Mucosa of descending colon (tissue), 3 donors: Measurements from ENCODE around the gene DTX1. TPM values are rescaled to one million over a fixed set of nuclear protein-coding genes. Genes with fewer than 3 reads are reported as not detected.

Experiments
- ATAC-seq: fragments of 200-7000 bp; cut with Tn5 transposase; one replicate; pipeline ENCODE4 v1.9.1; 2020; ENCODE audit warnings: mild to moderate bottlenecking, moderate library complexity
- DNase-seq, 3 donors: peaks; one replicate each; pipeline ENCODE4 v3.0.0-alpha.2; 2020
- H3K36me3 ChIP-seq: fragments of 200-600 bp; one replicate; pipeline ENCODE4 v1.8.0; 2021; ENCODE audit warnings: low read depth, mild to moderate bottlenecking
- H3K4me1 ChIP-seq: fragments of 200-600 bp; one replicate; pipeline ENCODE4 v1.8.0; 2021; ENCODE audit warnings: low read depth, mild to moderate bottlenecking
- H3K4me3 ChIP-seq: fragments of 200-600 bp; one replicate; pipeline ENCODE4 v1.8.0; 2021; ENCODE audit warnings: mild to moderate bottlenecking
- H3K9me3 ChIP-seq: fragments of 200-600 bp; one replicate; pipeline ENCODE4 v1.8.0; 2021; ENCODE audit warnings: mild to moderate bottlenecking
- CTCF ChIP-seq: fragments of 200-600 bp; IDR thresholded peaks from one replicate; pipeline ENCODE4 v1.8.0; 2022; ENCODE audit warnings: antibody characterized with exemption, mild to moderate bottlenecking
- intact Hi-C, 2 donors: fragments of 100-400 bp; cut with DNase I in 1 of 2; cut with micrococcal nuclease in 1 of 2; formaldehyde crosslinking; loops; one replicate each; pipeline versions ENCODE4 v1.11.0 to v1.11.1; 2022; cut with DNase I, micrococcal nuclease
- total RNA-seq, 3 donors: library from RNA; stranded (reverse); fragmentation: NEBNext Ultra II Directional in 2 of 3; extraction: Animal tissue kit (Norgen Biotek cat#: 25700) in 2 of 3; gene quantifications; one replicate each; pipeline versions ENCODE4 v1.2.1 to v1.2.4, GENCODE V29; 2021 to 2023
- donor health status: DM: no; HTN: no; CAD: no; lungs with moderate emphysema.
- donor health status: DM: no; HTN: no; CAD: no.
- donor health status: DM: no; HTN: yes; CAD: no.

Gene DTX1
- total RNA-seq, 3 donors from 2014 or later, result 0.67 to 5.9 (median 1.6) TPM

DNA sequence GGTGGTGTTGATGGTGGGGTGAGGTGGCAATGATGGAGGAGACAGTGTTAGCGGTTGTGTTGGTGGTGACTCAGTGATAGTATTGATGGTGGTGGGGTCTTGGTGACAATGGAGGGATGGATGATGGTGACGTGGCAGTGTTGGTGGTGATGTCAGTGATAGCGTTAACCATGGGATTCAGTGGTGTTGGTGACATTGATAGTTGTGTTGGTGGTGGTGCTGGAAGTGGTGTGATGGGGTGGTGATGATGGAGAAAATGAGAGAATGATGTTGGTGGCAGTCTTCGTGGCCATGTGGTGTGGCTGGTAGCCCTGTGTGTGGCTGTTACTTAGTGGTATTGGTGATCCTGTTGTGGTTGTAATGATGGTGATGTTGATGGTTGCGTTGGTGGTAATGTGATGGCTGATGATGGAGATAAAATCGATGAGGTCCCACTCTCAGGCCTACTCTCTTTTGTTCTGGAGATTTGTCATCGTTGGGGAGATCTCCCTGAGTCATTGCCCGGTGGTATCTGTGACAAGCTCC, 2.6 kb downstream of the DTX1 start:
- Histone ChIP-seq H3K4me3 (no peak overlapping the region), H3K4me1 (peaks cover 4% of the 10 kb centered on the region), H3K9me3 (no peaks in the 10 kb centered on the region), H3K36me3 (no peaks in the 10 kb centered on the region)
- ATAC-seq (no peak), DNase-seq (no peak)
- no peak for TF ChIP-seq CTCF
- intact Hi-C loops, result loop anchor here in 1 of 2 donors (10.0 kb wide), 1 partner anchor 96 kb away; no protein-coding TSS in a partner anchor

DNA sequence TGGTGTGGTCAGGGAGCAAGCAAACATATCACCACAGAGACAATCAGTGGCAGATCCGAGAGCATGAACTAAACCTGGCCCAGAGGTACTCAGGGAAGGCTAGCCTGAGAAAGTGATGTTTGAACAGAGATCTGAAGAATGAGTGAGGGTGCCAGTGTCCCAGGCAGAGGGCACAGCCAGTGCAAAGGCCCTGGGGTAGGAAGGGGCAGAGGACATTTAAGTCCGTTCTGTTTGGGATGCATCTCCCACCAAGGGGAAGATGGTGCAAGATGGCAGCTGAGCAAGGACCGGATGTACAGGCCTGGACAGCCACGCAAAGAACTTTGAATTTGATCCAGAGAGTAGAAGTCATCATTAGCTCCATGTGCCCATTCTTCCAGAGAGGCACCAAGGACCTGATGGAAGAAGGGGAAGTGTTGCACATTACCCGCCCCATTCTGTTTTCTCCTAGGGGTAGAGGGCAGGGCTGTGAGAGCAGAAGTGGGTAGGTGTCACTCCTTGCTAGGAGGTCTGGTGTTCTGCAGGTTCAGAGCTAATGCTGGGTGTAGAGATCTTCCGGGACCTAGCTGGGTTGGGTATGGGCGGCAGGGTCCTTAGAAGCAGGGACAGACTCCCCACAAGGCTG, 3.9 kb downstream of the DTX1 start:
- intact Hi-C loops, result no loop called here
- Histone ChIP-seq H3K4me3 (no peak overlapping the region), H3K9me3 (no peaks in the 10 kb centered on the region), H3K36me3 (no peaks in the 10 kb centered on the region), H3K4me1 (peaks cover 4% of the 10 kb centered on the region)
- no peak for TF ChIP-seq CTCF
- ATAC-seq (no peak), DNase-seq (no peak)

GRCh38 chr12:113061061-113061694, 4.6 kb downstream of the DTX1 start:
- DNase-seq (no peak), ATAC-seq (no peak)
- no peaks in the 10 kb centered on the region for H3K36me3 ChIP-seq
- no peaks in the 10 kb centered on the region for H3K9me3 ChIP-seq
- intact Hi-C loops, result no loop called here
- TF ChIP-seq CTCF, result no peak
- peaks cover 4% of the 10 kb centered on the region for H3K4me1 ChIP-seq
- H3K4me3 ChIP-seq, result no peak overlapping the region

- H3K9me3 ChIP-seq, result no peaks in the 10 kb centered on the region
- intact Hi-C loops, result no loop called here
- DNase-seq (no peak), ATAC-seq (peak; percentile 10)
- no peaks in the 10 kb centered on the region for H3K36me3 ChIP-seq
- no peak overlapping the region for H3K4me3 ChIP-seq
- H3K4me1 ChIP-seq, result no peaks in the 10 kb centered on the region
- no peak for TF ChIP-seq CTCF
Observed at GRCh38 chr12:113062502-113063395, 6.2 kb downstream of the DTX1 start.

- TF ChIP-seq CTCF, result no peak
- ATAC-seq (no peak), DNase-seq (no peak)
- no peaks in the 10 kb centered on the region for H3K4me1 ChIP-seq
- H3K4me3 ChIP-seq, result no peak overlapping the region
- no peaks in the 10 kb centered on the region for H3K9me3 ChIP-seq
- intact Hi-C loops, result no loop called here
- no peaks in the 10 kb centered on the region for H3K36me3 ChIP-seq
Observed at GRCh38 chr12:113063396-113064350, 7.1 kb downstream of the DTX1 start.
